Endothelial cell of umbilical vein (primary cell): ENCODE data around the gene STAC2. TPM values are rescaled to one million over a fixed set of nuclear protein-coding genes. Genes with fewer than 3 reads are reported as not detected.

ENCODE experiments used
- BruUV-seq: library from RNA; stranded (reverse); fragments of 400-500 nt; replicated peaks from 2 replicates; lab custom pipeline; 2021; lab: Mats Ljungman, UMichigan
- CTCF ChIA-PET: fragments of 300-600, 350-600 bp; sonication (Branson Sonifier 250); formaldehyde crosslinking; loops from one replicate; lab custom pipeline; 2021; ENCODE audit warnings: antibody characterized with exemption, inconsistent platforms; lab: Charles Lee
- POLR2A ChIA-PET: fragments of 300-600, 350-600 bp; sonication (Branson Sonifier 250); formaldehyde crosslinking; loops from one replicate; lab custom pipeline; 2021; ENCODE audit warnings: antibody characterized with exemption, inconsistent platforms; lab: Charles Lee
- DNase-seq: peaks from one replicate; pipeline ENCODE4 v3.0.0-alpha.2; 2011; ENCODE audit warnings: low read depth, low spot score
- FAIRE-seq: peaks from 2 replicates; lab custom pipeline; 2011; peaks lifted over from hg19 to GRCh38; lab: Jason Lieb, UNC
- H2AFZ ChIP-seq: 2 replicates; pipeline ENCODE4 v1.6.0; 2012; ENCODE audit warnings: low read depth, low read length, control low read depth, inconsistent platforms
- H3K27ac ChIP-seq: 2 replicates; pipeline ENCODE4 v1.5.1; 2011; ENCODE audit warnings: low read depth, mild to moderate bottlenecking, control low read depth, low read length, moderate library complexity; ENCODE audit not compliant: insufficient read depth
- H3K27me3 ChIP-seq, 2 experiments: 2 replicates each; pipeline versions ENCODE4 v1.6.0 to v1.6.1; 2011; ENCODE audit warnings: low read length in 2 of 2, mixed read lengths in 1 of 2; ENCODE audit not compliant: control insufficient read depth in 2 of 2, insufficient read depth in 2 of 2
- H3K36me3 ChIP-seq, 2 experiments: 2 replicates in 1 of 2; 3 replicates in 1 of 2; pipeline ENCODE4 v1.5.1; 2011; ENCODE audit warnings: low read length in 2 of 2, mild to moderate bottlenecking in 1 of 2, moderate library complexity in 1 of 2; ENCODE audit not compliant: control insufficient read depth in 2 of 2, insufficient read depth in 2 of 2; ENCODE audit errors: extremely low read depth in 1 of 2
- H3K4me1 ChIP-seq: 3 replicates; pipeline ENCODE4 v1.5.1; 2011; ENCODE audit warnings: mild to moderate bottlenecking, low read length; ENCODE audit not compliant: control insufficient read depth, insufficient read depth; ENCODE audit errors: extremely low read depth
- H3K4me2 ChIP-seq: 2 replicates; pipeline ENCODE4 v1.6.1; 2011; ENCODE audit warnings: low read length, control low read depth, mixed read lengths; ENCODE audit not compliant: insufficient read depth
- H3K4me3 ChIP-seq, 3 experiments: fragments of 200-600 bp in 1 of 3; sonication (generic), shearing (Covaris generic) in 1 of 3; replicated peaks in 1 of 3; 2 replicates each; pipeline ENCODE4 v1.5.1; 2011 to 2016; ENCODE audit warnings: control low read depth in 3 of 3, low read length in 3 of 3, mild to moderate bottlenecking in 2 of 3, inconsistent platforms in 1 of 3, low read depth in 1 of 3, moderate library complexity in 1 of 3; ENCODE audit not compliant: insufficient read depth in 1 of 3
- H3K79me2 ChIP-seq: 2 replicates; pipeline ENCODE4 v1.6.0; 2012; ENCODE audit warnings: low read length, inconsistent platforms; ENCODE audit not compliant: control insufficient read depth, insufficient read depth
- H3K9ac ChIP-seq: replicated peaks from 2 replicates; pipeline ENCODE3; 2011; ENCODE audit warnings: low read length, control low read depth; ENCODE audit not compliant: insufficient read depth; ENCODE audit errors: extremely low read depth
- H3K9me1 ChIP-seq: replicated peaks from 3 replicates; pipeline ENCODE4 v1.6.0; 2011; ENCODE audit warnings: mild to moderate bottlenecking, low read length; ENCODE audit not compliant: control insufficient read depth, insufficient read depth; ENCODE audit errors: extremely low read depth
- H3K9me3 ChIP-seq: replicated peaks from 2 replicates; pipeline ENCODE4 v1.5.1; 2012; ENCODE audit warnings: low read length, inconsistent platforms; ENCODE audit not compliant: control insufficient read depth, insufficient read depth
- H4K20me1 ChIP-seq: replicated peaks from 2 replicates; pipeline ENCODE3; 2011; ENCODE audit warnings: mild to moderate bottlenecking, low read length; ENCODE audit not compliant: control insufficient read depth, insufficient read depth; ENCODE audit errors: extremely low read depth
- CTCF ChIP-seq, 2 donors: IDR thresholded peaks; 1 replicate in 1 of 2; 2 replicates in 1 of 2; pipeline ENCODE4 v1.5.1; 2011; ENCODE audit warnings: low read length in 2 of 2, mild to moderate bottlenecking in 2 of 2, moderate library complexity in 2 of 2, control low read depth in 1 of 2, inconsistent platforms in 1 of 2, low read depth in 1 of 2; ENCODE audit not compliant: insufficient read depth in 1 of 2; ENCODE audit errors: extremely low read depth in 1 of 2
- EZH2 ChIP-seq: IDR thresholded peaks from 2 replicates; pipeline ENCODE4 v1.6.1; 2012; ENCODE audit warnings: borderline replicate concordance, low read depth, mild to moderate bottlenecking, moderate library complexity, low read length, inconsistent platforms; ENCODE audit not compliant: severe bottlenecking
- FOS ChIP-seq: IDR thresholded peaks from 2 replicates; pipeline ENCODE4 v1.6.1; 2011; ENCODE audit warnings: mild to moderate bottlenecking, low read length, moderate library complexity, borderline replicate concordance; ENCODE audit not compliant: insufficient read depth
- GATA2 ChIP-seq: IDR thresholded peaks from 2 replicates; pipeline ENCODE4 v1.7.0; 2011; ENCODE audit warnings: low read depth, mild to moderate bottlenecking, moderate library complexity, mixed read lengths, low read length; ENCODE audit not compliant: insufficient read length, insufficient read depth
- JUN ChIP-seq: IDR thresholded peaks from 2 replicates; pipeline ENCODE4 v1.6.1; 2011; ENCODE audit warnings: borderline replicate concordance, low read depth; ENCODE audit not compliant: insufficient read length, insufficient read depth
- MAX ChIP-seq: IDR thresholded peaks from 2 replicates; pipeline ENCODE4 v1.6.1; 2011; ENCODE audit not compliant: insufficient read depth, insufficient read length
- MYC ChIP-seq: IDR thresholded peaks from one replicate; pipeline ENCODE4 v1.6.1; 2011; ENCODE audit warnings: mild to moderate bottlenecking, low read depth, low read length
- POLR2A ChIP-seq: IDR thresholded peaks from 2 replicates; pipeline ENCODE4 v1.6.1; 2012; ENCODE audit warnings: low read depth, mild to moderate bottlenecking, control low read depth, low read length
- POLR2AphosphoS5 ChIP-seq: IDR thresholded peaks from 2 replicates; pipeline ENCODE4 v1.6.1; 2012; ENCODE audit warnings: low read depth, mild to moderate bottlenecking, control low read depth, low read length, moderate library complexity; ENCODE audit not compliant: insufficient read depth
- dilution Hi-C: fragments of 300-500 bp; cut with MboI; formaldehyde crosslinking; loops from one replicate; pipeline ENCODE4 v1.15.0; 2019; ENCODE audit warnings: low sequenced_read_pairs; ENCODE audit not compliant: extremely low pct_ligation_motif_present
- intact Hi-C: fragments of 100-400 bp; cut with micrococcal nuclease; formaldehyde crosslinking; loops from one replicate; pipeline ENCODE4 v1.10.0; 2022
- polyA plus RNA-seq, 4 experiments: library from polyadenylated mRNA; depleted of rRNA in 3 of 4; stranded (reverse) in 3 of 4; unstranded in 1 of 4; fragments of >200 nt; gene quantifications; 2 replicates each; pipeline versions ENCODE4 v1.2.1 to v1.2.3, GENCODE V29; 2011 to 2012; ENCODE audit warnings: missing spikeins in 1 of 4
- total RNA-seq: library from RNA; stranded (reverse); gene quantifications from 2 replicates; pipeline ENCODE4 v1.2.3, GENCODE V29; 2021

STAC2 gene
- total and polyA plus RNA-seq, 2 donors (not counting 3 experiments of a cell fraction or from before 2014, with no cell fraction given): not detected

DNA sequence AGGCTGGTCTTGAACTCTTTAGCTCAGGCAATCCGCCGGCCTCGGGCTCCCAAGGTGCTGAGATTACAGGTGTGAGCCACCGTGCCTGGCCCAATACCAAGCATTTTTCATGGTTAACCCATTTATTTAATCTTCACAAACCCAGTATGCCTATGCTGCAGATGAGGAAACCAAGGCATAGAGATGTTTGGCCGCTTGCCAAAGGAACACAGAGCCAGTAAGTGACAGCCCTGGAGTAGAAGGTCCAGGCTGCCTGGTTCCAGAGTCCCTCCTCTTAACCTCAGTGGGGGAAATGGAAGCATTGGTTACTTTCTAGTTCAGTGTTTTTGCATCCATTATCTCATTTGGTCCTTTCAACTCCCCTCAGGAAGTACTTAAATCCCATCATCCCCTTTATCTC lies 44.4 kb downstream of the STAC2 start:
- intact Hi-C loops: no loop called here
- dilution Hi-C loops: no loop called here
- peaks cover 8 to 36% of the 10 kb centered on the region in 2 experiments for H3K36me3 ChIP-seq

More for the DNA sequence above, 44.4 kb downstream of the STAC2 start:
- Histone ChIP-seq H3K27me3 (no peaks in the 10 kb centered on the region), H3K9ac (no peak overlapping the region), H3K9me1 (no peaks in the 10 kb centered on the region), H2AFZ (no peak overlapping the region), H3K4me3 (no peak overlapping the region), H3K27ac (no peak overlapping the region), H3K79me2 (no peaks in the 10 kb centered on the region), H3K9me3 (no peaks in the 10 kb centered on the region), H3K4me2 (no peak overlapping the region), H3K4me1 (peaks cover 6% of the 10 kb centered on the region), H4K20me1 (no peaks in the 10 kb centered on the region)
- BruUV-seq: no TSS peak
- ChIA-PET POLR2A (no interaction called here), CTCF (interaction anchor here (1.1 to 11.0 kb wide), 2 partner anchors 63 to 198 kb away, joined by 3 to 130 read pairs; no protein-coding TSS in a partner anchor)
- FAIRE-seq (no peak), DNase-seq (no peak)
- TF ChIP-seq GATA2 (no peak), POLR2A (no peak), MYC (no peak), EZH2 (no peak), FOS (no peak), JUN (no peak), CTCF (IDR thresholded peaks at IDR 0.05; ENCODE audit: extremely low read depth in 1 of 2, insufficient read depth in 1 of 2, low read depth in 1 of 2, low read length in 2 of 2) (no peak), POLR2AphosphoS5 (no peak), MAX (no peak)
